Measurements from ENCODE around the gene SPATA17.
A peak's percentile ranks its signal among the peaks of the same experiment; 100 is the strongest.

The SPATA17 gene

DNA sequence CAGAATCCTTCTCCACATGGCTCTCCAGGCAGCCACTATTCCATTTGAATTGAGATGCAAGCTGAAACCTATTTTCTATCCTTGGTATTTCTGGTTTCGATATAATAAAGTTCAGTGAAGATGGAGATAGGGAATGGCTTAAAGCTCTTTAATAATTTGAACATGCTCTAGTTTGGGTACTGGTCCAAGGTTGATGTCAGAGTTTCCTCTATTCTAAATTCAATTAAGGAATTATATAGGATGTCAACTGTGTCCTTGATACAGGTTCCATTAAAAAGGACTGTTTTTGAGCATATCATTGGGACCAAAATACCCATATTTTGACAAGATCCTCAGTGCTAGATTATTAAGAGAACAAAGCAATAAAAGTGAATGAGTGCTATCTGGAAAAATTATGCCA, 245.3 kb downstream of the SPATA17 start:
- TF ChIP-seq, protein P1, sequence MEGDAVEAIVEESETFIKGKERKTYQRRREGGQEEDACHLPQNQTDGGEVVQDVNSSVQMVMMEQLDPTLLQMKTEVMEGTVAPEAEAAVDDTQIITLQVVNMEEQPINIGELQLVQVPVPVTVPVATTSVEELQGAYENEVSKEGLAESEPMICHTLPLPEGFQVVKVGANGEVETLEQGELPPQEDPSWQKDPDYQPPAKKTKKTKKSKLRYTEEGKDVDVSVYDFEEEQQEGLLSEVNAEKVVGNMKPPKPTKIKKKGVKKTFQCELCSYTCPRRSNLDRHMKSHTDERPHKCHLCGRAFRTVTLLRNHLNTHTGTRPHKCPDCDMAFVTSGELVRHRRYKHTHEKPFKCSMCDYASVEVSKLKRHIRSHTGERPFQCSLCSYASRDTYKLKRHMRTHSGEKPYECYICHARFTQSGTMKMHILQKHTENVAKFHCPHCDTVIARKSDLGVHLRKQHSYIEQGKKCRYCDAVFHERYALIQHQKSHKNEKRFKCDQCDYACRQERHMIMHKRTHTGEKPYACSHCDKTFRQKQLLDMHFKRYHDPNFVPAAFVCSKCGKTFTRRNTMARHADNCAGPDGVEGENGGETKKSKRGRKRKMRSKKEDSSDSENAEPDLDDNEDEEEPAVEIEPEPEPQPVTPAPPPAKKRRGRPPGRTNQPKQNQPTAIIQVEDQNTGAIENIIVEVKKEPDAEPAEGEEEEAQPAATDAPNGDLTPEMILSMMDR (conservative IDR thresholded peaks at IDR 0.05) = no peak
- TF ChIP-seq ZFX (IDR thresholded peaks at IDR 0.05) = no peak

GRCh38 chr1:217876896-217877295, 245.8 kb downstream of the SPATA17 start:
- TF ChIP-seq, protein P1 (conservative IDR thresholded peaks at IDR 0.05) = no peak
- no peak for TF ChIP-seq ZFX (IDR thresholded peaks at IDR 0.05)
- no peak overlapping the region for H3K27ac ChIP-seq

More for the DNA sequence above, 245.3 kb downstream of the SPATA17 start:
- no peak overlapping the region for H3K27ac ChIP-seq

DNA sequence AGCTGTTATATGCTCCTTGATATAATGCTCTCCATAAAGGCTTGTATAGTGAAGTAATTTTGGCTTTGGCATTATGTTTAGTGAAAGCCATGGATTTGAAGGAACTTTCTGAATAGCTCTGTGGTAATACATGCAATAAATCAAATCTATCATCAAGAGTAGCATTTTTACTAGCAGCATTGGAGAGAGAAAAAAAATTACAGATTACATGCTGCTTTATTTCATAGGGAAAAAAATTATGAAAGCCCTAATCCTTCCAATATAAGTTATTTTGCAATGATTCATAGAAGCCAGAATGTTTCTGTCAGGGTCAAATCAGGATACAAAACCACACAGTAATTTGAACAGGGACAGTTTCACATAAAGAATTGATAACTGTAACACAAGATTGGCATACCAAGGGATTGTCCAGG, 250.0 kb downstream of the SPATA17 start:
- TF ChIP-seq, protein P1 (conservative IDR thresholded peaks at IDR 0.05) = no peak
- TF ChIP-seq ZFX (IDR thresholded peaks at IDR 0.05) = no peak

GRCh38 chr1:217881607-217882332, 250.6 kb downstream of the SPATA17 start:
- no peak for TF ChIP-seq ZFX (IDR thresholded peaks at IDR 0.05)
- TF ChIP-seq, protein P1 (conservative IDR thresholded peaks at IDR 0.05) = peak; percentile 13; the same call in 1 of the 2 replicates
- H3K27ac ChIP-seq = no peak overlapping the region

More for the DNA sequence above, 250.0 kb downstream of the SPATA17 start:
- no peak overlapping the region for H3K27ac ChIP-seq

DNA sequence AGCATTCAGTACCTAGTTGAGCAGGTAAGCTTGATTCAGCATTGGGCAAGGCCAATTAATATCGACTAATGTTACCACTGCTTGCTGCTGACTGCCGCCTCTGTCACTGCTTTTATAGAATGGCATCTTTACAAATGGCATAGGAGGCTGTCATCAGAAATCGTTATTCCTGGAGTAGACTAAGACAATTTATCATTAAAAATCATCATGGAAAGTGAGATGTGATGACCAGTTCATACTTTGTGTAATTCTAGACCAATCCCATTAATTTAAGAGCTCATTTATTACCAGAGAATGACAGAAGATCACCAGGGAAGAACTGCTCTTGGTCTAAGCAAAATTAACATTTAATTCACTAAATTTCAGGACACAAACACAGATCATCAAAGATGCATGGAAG, 254.0 kb downstream of the SPATA17 start:
- H3K27ac ChIP-seq = no peak overlapping the region
- TF ChIP-seq, protein P1 (conservative IDR thresholded peaks at IDR 0.05) = no peak
- no peak for TF ChIP-seq ZFX (IDR thresholded peaks at IDR 0.05)

DNA sequence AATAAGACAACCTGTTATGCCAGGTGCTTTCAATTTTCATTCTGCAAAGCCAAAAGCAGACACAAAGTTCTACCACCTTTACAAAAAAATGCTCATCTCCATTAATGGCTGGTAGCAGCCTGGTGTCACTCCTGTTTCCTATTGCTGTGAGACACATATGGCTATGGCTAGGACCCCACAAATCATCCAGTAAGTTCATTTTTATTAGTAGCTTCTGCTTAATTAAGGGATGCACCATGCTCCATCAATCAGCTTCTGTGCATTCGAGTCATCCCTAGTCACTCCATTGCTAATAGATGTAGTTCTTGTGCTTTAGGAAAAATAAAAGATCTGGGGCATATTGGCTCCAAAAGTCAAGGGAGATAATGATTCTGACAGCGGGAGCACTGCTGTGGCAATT, 257.2 kb downstream of the SPATA17 start:
- TF ChIP-seq, protein P1 (conservative IDR thresholded peaks at IDR 0.05) = no peak
- TF ChIP-seq ZFX (IDR thresholded peaks at IDR 0.05) = no peak
- H3K27ac ChIP-seq = no peak overlapping the region

DNA sequence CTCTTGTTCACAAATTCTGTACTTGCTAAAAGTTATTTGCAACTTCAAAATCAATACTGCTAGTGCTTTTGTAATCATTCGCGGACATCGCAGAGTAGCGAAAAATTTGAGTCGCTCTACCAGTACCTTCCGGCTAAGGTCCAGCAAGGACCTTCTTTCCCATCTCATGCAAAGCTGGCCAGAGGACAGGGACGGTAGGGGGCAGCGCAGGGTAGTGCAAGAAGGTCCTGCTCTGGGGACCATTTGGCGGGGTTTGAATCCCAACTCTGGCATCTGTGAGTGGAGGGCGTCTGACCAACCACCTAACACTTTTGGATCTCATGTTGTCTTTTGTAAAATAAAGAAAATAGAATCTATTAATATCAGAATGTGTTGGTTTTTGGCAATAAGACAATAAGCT, 258.3 kb downstream of the SPATA17 start:
- TF ChIP-seq, protein P1 (conservative IDR thresholded peaks at IDR 0.05) = peak; percentile 38
- no peak for TF ChIP-seq ZFX (IDR thresholded peaks at IDR 0.05)
- H3K27ac ChIP-seq = no peak overlapping the region
